HepG2 (cell line): ENCODE measurements around the gene PPFIA4. TPM values are rescaled to one million over a fixed set of nuclear protein-coding genes. Genes with fewer than 3 reads are reported as not detected.

Experiments used
- ATAC-seq: fragments of 200-7000 bp; cut with Tn5 transposase; 3 replicates; pipeline ENCODE4 v1.9.1; 2020; ENCODE audit warnings: mild to moderate bottlenecking, moderate library complexity
- BruUV-seq: library from RNA; stranded (reverse); fragments of 400-500 nt; replicated peaks from 2 replicates; lab custom pipeline; 2021; lab: Mats Ljungman, UMichigan
- CTCF ChIA-PET: fragments of 300-600 bp; formaldehyde crosslinking; extraction: SDS; loops from one replicate; lab custom pipeline; 2021; ENCODE audit warnings: low total read pairs, inconsistent platforms, low intra/inter-chr PET ratio; lab: Yijun Ruan, JAX
- POLR2A ChIA-PET: fragments of 350-600 bp; sonication (Branson Sonifier 250); formaldehyde crosslinking; loops from one replicate; lab custom pipeline; 2020; ENCODE audit warnings: antibody characterized with exemption, inconsistent platforms; lab: Yijun Ruan, JAX
- DNase-seq: peaks from one replicate; pipeline ENCODE4 v3.0.0-alpha.2; 2015; ENCODE audit warnings: low spot score
- FAIRE-seq: peaks from 3 replicates; lab custom pipeline; 2011; peaks lifted over from hg19 to GRCh38; lab: Jason Lieb, UNC
- H2AFZ ChIP-seq: one replicate; pipeline ENCODE4 v1.6.1; 2011; ENCODE audit warnings: low read length, inconsistent platforms
- H3K27ac ChIP-seq: fragments of 300-600 bp; 3 replicates; pipeline ENCODE4 v1.8.0; 2011; ENCODE audit warnings: mixed run types, mild to moderate bottlenecking, mixed read lengths, low read length, inconsistent platforms; ENCODE audit not compliant: insufficient read depth; ENCODE audit errors: extremely low read length
- H3K27me3 ChIP-seq, 2 experiments: fragments of 200-600 bp in 1 of 2; 2 replicates in 1 of 2; 3 replicates in 1 of 2; pipeline versions ENCODE4 v1.6.0 to v1.8.0; 2011; ENCODE audit warnings: low read length in 2 of 2, mild to moderate bottlenecking in 2 of 2, moderate library complexity in 2 of 2, inconsistent platforms in 1 of 2; ENCODE audit not compliant: insufficient read depth in 2 of 2, control insufficient read depth in 1 of 2
- H3K36me3 ChIP-seq, 2 experiments: fragments of 200-600 bp in 1 of 2; replicated peaks in 1 of 2; 2 replicates in 1 of 2; 3 replicates in 1 of 2; pipeline versions ENCODE4 v1.5.1 to v1.8.0; 2011; ENCODE audit warnings: low read length in 2 of 2, inconsistent platforms in 1 of 2; ENCODE audit not compliant: insufficient read depth in 2 of 2, control insufficient read depth in 1 of 2
- H3K4me1 ChIP-seq: 2 replicates; pipeline ENCODE4 v1.5.1; 2012; ENCODE audit warnings: low read length, inconsistent platforms; ENCODE audit not compliant: insufficient read depth
- H3K4me2 ChIP-seq: 2 replicates; pipeline ENCODE4 v1.6.0; 2011; ENCODE audit warnings: low read depth, low read length, inconsistent platforms
- H3K4me3 ChIP-seq, 3 experiments: fragments of 200-600 bp in 1 of 3; sonication (generic), shearing (Covaris generic) in 1 of 3; replicated peaks in 1 of 3; 2 replicates each; pipeline ENCODE4 v1.5.1; 2011 to 2016; ENCODE audit warnings: low read length in 3 of 3, inconsistent platforms in 2 of 3, low read depth in 2 of 3, mild to moderate bottlenecking in 2 of 3, control low read depth in 1 of 3, mixed read lengths in 1 of 3; ENCODE audit not compliant: insufficient read depth in 1 of 3
- H3K79me2 ChIP-seq: one replicate; pipeline ENCODE4 v1.6.1; 2011; ENCODE audit warnings: low read length, inconsistent platforms; ENCODE audit not compliant: insufficient read depth
- H3K9ac ChIP-seq: 2 replicates; pipeline ENCODE4 v1.6.0; 2011; ENCODE audit warnings: mild to moderate bottlenecking, low read depth, low read length, inconsistent platforms; ENCODE audit not compliant: insufficient read depth
- H3K9me3 ChIP-seq: 2 replicates; pipeline ENCODE4 v1.5.1; 2012; ENCODE audit warnings: mild to moderate bottlenecking, low read length
- H4K20me1 ChIP-seq: 2 replicates; pipeline ENCODE4 v1.6.0; 2011; ENCODE audit warnings: inconsistent platforms, mild to moderate bottlenecking, low read length, moderate library complexity; ENCODE audit not compliant: insufficient read depth
- DPF2 ChIP-seq: sonication (generic); formaldehyde crosslinking; IDR thresholded peaks from 2 replicates; pipeline ENCODE4 v1.4.0; 2020; ENCODE audit warnings: mild to moderate bottlenecking, low read depth, missing genetic modification reagents, borderline replicate concordance
- FOXK1 ChIP-seq: sonication (generic); formaldehyde crosslinking; IDR thresholded peaks from 2 replicates; pipeline ENCODE4 v1.4.0; 2020; ENCODE audit warnings: low read depth, missing genetic modification reagents, borderline replicate concordance
- GFI1 ChIP-seq: sonication (generic); formaldehyde crosslinking; IDR thresholded peaks from 2 replicates; pipeline ENCODE4 v1.5.0; 2020; ENCODE audit warnings: missing genetic modification reagents, mild to moderate bottlenecking, borderline replicate concordance
- HOXA5 ChIP-seq: sonication (generic); formaldehyde crosslinking; IDR thresholded peaks from 2 replicates; pipeline ENCODE4 v1.4.0; 2020; ENCODE audit warnings: missing genetic modification reagents
- HOXD1 ChIP-seq: sonication (generic); formaldehyde crosslinking; IDR thresholded peaks from 2 replicates; pipeline ENCODE4 v1.5.0; 2020; ENCODE audit warnings: missing genetic modification reagents
- MBNL3 ChIP-seq: fragments of 250-450 bp; sonication (Bioruptor Pico); conservative IDR thresholded peaks from 2 replicates; pipeline ENCODE4 v1.8.0; 2022; ENCODE audit warnings: mild to moderate bottlenecking, inconsistent platforms
- MEIS2 ChIP-seq: sonication (generic); formaldehyde crosslinking; IDR thresholded peaks from 2 replicates; pipeline ENCODE4 v1.9.0; 2021; ENCODE audit warnings: mild to moderate bottlenecking, missing genetic modification reagents
- MTF1 ChIP-seq: sonication (generic); formaldehyde crosslinking; IDR thresholded peaks from 2 replicates; pipeline ENCODE4 v1.5.0; 2020; ENCODE audit warnings: missing genetic modification reagents
- NCOA1 ChIP-seq: sonication (generic); formaldehyde crosslinking; IDR thresholded peaks from 2 replicates; pipeline ENCODE4 v1.9.0; 2021; ENCODE audit warnings: missing genetic modification reagents
- NFE2L1 ChIP-seq: sonication (generic); formaldehyde crosslinking; IDR thresholded peaks from 2 replicates; pipeline ENCODE4 v1.4.0; 2020; ENCODE audit warnings: missing genetic modification reagents, mild to moderate bottlenecking, borderline replicate concordance
- NFIB ChIP-seq: sonication (generic); formaldehyde crosslinking; IDR thresholded peaks from 2 replicates; pipeline ENCODE4 v1.9.0; 2021; ENCODE audit warnings: missing genetic modification reagents, mild to moderate bottlenecking, borderline replicate concordance
- TMF1 ChIP-seq: sonication (generic); formaldehyde crosslinking; IDR thresholded peaks from 2 replicates; pipeline ENCODE4 v1.8.1; 2022; ENCODE audit warnings: low read depth, missing genetic modification reagents
- ZNF207 ChIP-seq: fragments of 450-650 bp; IDR thresholded peaks from 2 replicates; pipeline ENCODE4 v1.6.1; 2016; ENCODE audit warnings: antibody characterized with exemption, borderline replicate concordance
- WGBS: methylation state at CpG from one replicate; pipeline ENCODE4 v1.1.6; 2017; ENCODE audit warnings: low lambda C conversion rate; 5-methylcytosine and 5-hydroxymethylcytosine counted together
- in situ Hi-C: cut with HindIII; loops from 2 replicates; pipeline ENCODE4 v1.10.0; 2017; ENCODE audit warnings: low pct_unique_long_range_greater_than_20kb; ENCODE audit not compliant: extremely low pct_ligation_motif_present
- intact Hi-C: fragments of 100-400 bp; cut with micrococcal nuclease; formaldehyde crosslinking; loops from one replicate; pipeline ENCODE4 v1.10.0; 2022; ENCODE audit not compliant: unreplicated experiment
- polyA plus RNA-seq, 8 experiments: library from polyadenylated mRNA; depleted of rRNA in 3 of 8; stranded (reverse) in 7 of 8; unstranded in 1 of 8; fragments of >200 nt; fragmentation: Illumina TruSeq in 4 of 8; extraction: Trizol in 4 of 8; gene quantifications; 2 replicates each; pipeline versions ENCODE4 v1.2.1 to v1.2.3, GENCODE V29; 2011 to 2016; ENCODE audit warnings: low read depth in 4 of 8, missing spikeins in 1 of 8, mixed read lengths in 1 of 8; ENCODE audit not compliant: insufficient read depth in 1 of 8
- total RNA-seq, 5 experiments: library from RNA; depleted of rRNA; stranded (reverse); fragments of >200 nt; fragmentation: Illumina TruSeq; extraction: Trizol; gene quantifications; 2 replicates each; pipeline ENCODE4 v1.2.3, GENCODE V29; 2016; ENCODE audit warnings: low read depth in 1 of 5
- TF ChIP-seq, protein P1 (sequence below): IDR thresholded peaks from 2 replicates; pipeline ENCODE4 v1.6.1; 2012; ENCODE audit warnings: inconsistent platforms

The PPFIA4 gene
- total and polyA plus RNA-seq, 2 of the 13 experiments (the other 11 are each of a cell fraction or from before 2014, with no cell fraction given) = 6.4 TPM; not detected in 1

GRCh38 chr1:203072002-203072602 is 45.8 kb downstream of the PPFIA4 start:
- no peaks in the 10 kb centered on the region for H3K4me1 ChIP-seq
- no peaks in the 10 kb centered on the region for H3K36me3 ChIP-seq
- CTCF ChIA-PET = no interaction called here
- no peaks in the 10 kb centered on the region for H3K9me3 ChIP-seq
- no peaks in the 10 kb centered on the region for H3K79me2 ChIP-seq
- H3K9ac ChIP-seq = no peak overlapping the region
- H3K27ac ChIP-seq = no peak overlapping the region
- no peak overlapping the region for H2AFZ ChIP-seq
- no TSS peak for BruUV-seq
- peaks cover 0 to 4% of the 10 kb centered on the region in 2 experiments; a peak in 1 of 5 replicates for H3K27me3 ChIP-seq
- in situ Hi-C loops = no loop called here
- ATAC-seq (no peak), DNase-seq (no peak), FAIRE-seq (no peak)
- H3K4me3 ChIP-seq = no peak overlapping the region
- WGBS = 31% methylated on average over 7 of the region's 7 CpGs
- TF ChIP-seq NFE2L1 (CRISPR knock-in tag) (no peak), MEIS2 (CRISPR knock-in tag) (no peak), NCOA1 (CRISPR knock-in tag) (no peak), HOXD1 (CRISPR knock-in tag) (no peak), MBNL3 (no peak), NFIB (CRISPR knock-in tag) (no peak), ZNF207 (no peak), FOXK1 (no peak), GFI1 (no peak), DPF2 (CRISPR knock-in tag) (no peak), MTF1 (CRISPR knock-in tag) (no peak), TMF1 (CRISPR knock-in tag) (no peak), HOXA5 (CRISPR knock-in tag) (no peak)
- TF ChIP-seq, protein P1, sequence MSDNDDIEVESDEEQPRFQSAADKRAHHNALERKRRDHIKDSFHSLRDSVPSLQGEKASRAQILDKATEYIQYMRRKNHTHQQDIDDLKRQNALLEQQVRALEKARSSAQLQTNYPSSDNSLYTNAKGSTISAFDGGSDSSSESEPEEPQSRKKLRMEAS = no peak
- H4K20me1 ChIP-seq = no peaks in the 10 kb centered on the region
- POLR2A ChIA-PET = no interaction called here
- no peak overlapping the region for H3K4me2 ChIP-seq
- intact Hi-C loops = no loop called here
